ENCODE data around the gene SLC23A2.
"Not testable (repeated sequence)": the region's sequence is repeated elsewhere in the genome, so short reads cannot be mapped to it uniquely, and the experiment has no call there.

SLC23A2 gene

GRCh38 chr20:4944518-4945313 lies 56.6 kb downstream of the SLC23A2 start:
- H3K27ac Mint-ChIP-seq: no peak overlapping the region
- H3K9me3 Mint-ChIP-seq: no peaks in the 10 kb centered on the region
- H3K4me3 Mint-ChIP-seq: no peak overlapping the region
- peaks cover 30% of the 10 kb centered on the region for H3K4me1 Mint-ChIP-seq
- no peak for ATAC-seq
- peaks cover 5% of the 10 kb centered on the region for H3K36me3 Mint-ChIP-seq (ENCODE audit: low read depth)
- no peaks in the 10 kb centered on the region for H3K27me3 Mint-ChIP-seq
- no peak for DNase-seq

- no peaks in the 10 kb centered on the region for H3K9me3 Mint-ChIP-seq
- H3K4me3 Mint-ChIP-seq: no peak overlapping the region
- DNase-seq: no peak
- H3K27me3 Mint-ChIP-seq: no peaks in the 10 kb centered on the region
- H3K36me3 Mint-ChIP-seq (ENCODE audit: low read depth): peaks cover 5% of the 10 kb centered on the region
- no peak overlapping the region for H3K27ac Mint-ChIP-seq
- no peak for ATAC-seq
- peaks cover 16% of the 10 kb centered on the region for H3K4me1 Mint-ChIP-seq
These were observed 59.0 kb downstream of the SLC23A2 start for GRCh38 chr20:4942331-4942730.

- H3K36me3 Mint-ChIP-seq (ENCODE audit: low read depth): peaks cover 11% of the 10 kb centered on the region
- H3K9me3 Mint-ChIP-seq: no peaks in the 10 kb centered on the region
- no peak overlapping the region for H3K4me3 Mint-ChIP-seq
- ATAC-seq (no peak), DNase-seq (no peak)
- H3K27me3 Mint-ChIP-seq: no peaks in the 10 kb centered on the region
- no peak overlapping the region for H3K27ac Mint-ChIP-seq
- peaks cover 8% of the 10 kb centered on the region for H3K4me1 Mint-ChIP-seq
These were observed 63.6 kb downstream of the SLC23A2 start for GRCh38 chr20:4937407-4938319.

- Mint-ChIP-seq H3K27ac (no peak overlapping the region), H3K36me3 (ENCODE audit: low read depth) (peaks cover 12% of the 10 kb centered on the region), H3K27me3 (no peaks in the 10 kb centered on the region), H3K4me1 (peaks cover under 1% of the 10 kb centered on the region), H3K4me3 (no peak overlapping the region), H3K9me3 (no peaks in the 10 kb centered on the region)
- DNase-seq (no peak), ATAC-seq (no peak)
These were observed 64.4 kb downstream of the SLC23A2 start for GRCh38 chr20:4936851-4937406.

- Mint-ChIP-seq H3K36me3 (ENCODE audit: low read depth) (peaks cover 17% of the 10 kb centered on the region), H3K27me3 (no peaks in the 10 kb centered on the region), H3K4me3 (no peak overlapping the region), H3K27ac (no peak overlapping the region), H3K9me3 (no peaks in the 10 kb centered on the region), H3K4me1 (no peaks in the 10 kb centered on the region)
- ATAC-seq: no peak
- DNase-seq: no peak
These were observed 64.9 kb downstream of the SLC23A2 start for GRCh38 chr20:4936392-4936850.

GRCh38 chr20:4932061-4932460 lies 69.2 kb downstream of the SLC23A2 start:
- no peak overlapping the region for H3K27ac Mint-ChIP-seq
- ATAC-seq: no peak
- no peak for DNase-seq
- H3K27me3 Mint-ChIP-seq: no peaks in the 10 kb centered on the region
- no peaks in the 10 kb centered on the region for H3K4me1 Mint-ChIP-seq
- no peak overlapping the region for H3K4me3 Mint-ChIP-seq
- H3K9me3 Mint-ChIP-seq: no peaks in the 10 kb centered on the region
- H3K36me3 Mint-ChIP-seq (ENCODE audit: low read depth): peaks cover 24% of the 10 kb centered on the region

GRCh38 chr20:4929686-4930397 lies 71.5 kb downstream of the SLC23A2 start:
- Mint-ChIP-seq H3K27me3 (no peaks in the 10 kb centered on the region), H3K36me3 (ENCODE audit: low read depth) (peaks cover 23% of the 10 kb centered on the region), H3K9me3 (no peaks in the 10 kb centered on the region), H3K4me3 (no peak overlapping the region), H3K4me1 (no peaks in the 10 kb centered on the region), H3K27ac (no peak overlapping the region)
- no peak for ATAC-seq
- DNase-seq: no peak

GRCh38 chr20:4926531-4927156 lies 74.7 kb downstream of the SLC23A2 start:
- Mint-ChIP-seq H3K4me1 (no peaks in the 10 kb centered on the region), H3K27me3 (no peaks in the 10 kb centered on the region), H3K9me3 (no peaks in the 10 kb centered on the region), H3K27ac (no peak overlapping the region), H3K36me3 (ENCODE audit: low read depth) (peaks cover 15% of the 10 kb centered on the region), H3K4me3 (no peak overlapping the region)
- ATAC-seq: no peak
- no peak for DNase-seq

- no peaks in the 10 kb centered on the region for H3K9me3 Mint-ChIP-seq
- ATAC-seq (no peak), DNase-seq (no peak)
- H3K4me3 Mint-ChIP-seq: no peak overlapping the region
- H3K27ac Mint-ChIP-seq: no peak overlapping the region
- H3K4me1 Mint-ChIP-seq: no peaks in the 10 kb centered on the region
- H3K36me3 Mint-ChIP-seq (ENCODE audit: low read depth): peaks cover 11% of the 10 kb centered on the region
- no peaks in the 10 kb centered on the region for H3K27me3 Mint-ChIP-seq
These were observed 75.3 kb downstream of the SLC23A2 start for GRCh38 chr20:4925842-4926530.

- no peaks in the 10 kb centered on the region for H3K27me3 Mint-ChIP-seq
- ATAC-seq (no peak), DNase-seq (no peak)
- H3K36me3 Mint-ChIP-seq (ENCODE audit: low read depth): peaks cover 8% of the 10 kb centered on the region
- no peaks in the 10 kb centered on the region for H3K4me1 Mint-ChIP-seq
- H3K4me3 Mint-ChIP-seq: no peak overlapping the region
- no peaks in the 10 kb centered on the region for H3K9me3 Mint-ChIP-seq
- no peak overlapping the region for H3K27ac Mint-ChIP-seq
These were observed 76.9 kb downstream of the SLC23A2 start for GRCh38 chr20:4924446-4924845.

GRCh38 chr20:4924032-4924431 lies 77.3 kb downstream of the SLC23A2 start:
- no peak overlapping the region for H3K27ac Mint-ChIP-seq
- DNase-seq (no peak), ATAC-seq (no peak)
- no peaks in the 10 kb centered on the region for H3K27me3 Mint-ChIP-seq
- peaks cover 8% of the 10 kb centered on the region for H3K36me3 Mint-ChIP-seq (ENCODE audit: low read depth)
- H3K9me3 Mint-ChIP-seq: no peaks in the 10 kb centered on the region
- no peak overlapping the region for H3K4me3 Mint-ChIP-seq
- no peaks in the 10 kb centered on the region for H3K4me1 Mint-ChIP-seq

- Mint-ChIP-seq H3K4me1 (no peaks in the 10 kb centered on the region), H3K9me3 (no peaks in the 10 kb centered on the region), H3K4me3 (no peak overlapping the region), H3K36me3 (ENCODE audit: low read depth) (peaks cover 3% of the 10 kb centered on the region), H3K27me3 (no peaks in the 10 kb centered on the region), H3K27ac (no peak overlapping the region)
- no peak for DNase-seq
- no peak for ATAC-seq
These were observed 79.1 kb downstream of the SLC23A2 start for GRCh38 chr20:4922186-4922585.

GRCh38 chr20:4921271-4921670 lies 80.0 kb downstream of the SLC23A2 start:
- not testable (repeated sequence) for H3K4me1 Mint-ChIP-seq; H3K36me3 Mint-ChIP-seq (ENCODE audit: low read depth); H3K9me3 Mint-ChIP-seq; H3K27me3 Mint-ChIP-seq; ATAC-seq; DNase-seq; H3K4me3 Mint-ChIP-seq; H3K27ac Mint-ChIP-seq

Data from activated naive CD8-positive, alpha-beta T cell treated with anti-CD3 and anti-CD28 coated beads, Interleukin-2, amount 50 U/mL, for 24 hours (primary cell).